ENCODE results near the gene RRP1.

The RRP1 gene, protein sequence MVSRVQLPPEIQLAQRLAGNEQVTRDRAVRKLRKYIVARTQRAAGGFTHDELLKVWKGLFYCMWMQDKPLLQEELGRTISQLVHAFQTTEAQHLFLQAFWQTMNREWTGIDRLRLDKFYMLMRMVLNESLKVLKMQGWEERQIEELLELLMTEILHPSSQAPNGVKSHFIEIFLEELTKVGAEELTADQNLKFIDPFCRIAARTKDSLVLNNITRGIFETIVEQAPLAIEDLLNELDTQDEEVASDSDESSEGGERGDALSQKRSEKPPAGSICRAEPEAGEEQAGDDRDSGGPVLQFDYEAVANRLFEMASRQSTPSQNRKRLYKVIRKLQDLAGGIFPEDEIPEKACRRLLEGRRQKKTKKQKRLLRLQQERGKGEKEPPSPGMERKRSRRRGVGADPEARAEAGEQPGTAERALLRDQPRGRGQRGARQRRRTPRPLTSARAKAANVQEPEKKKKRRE

DNA sequence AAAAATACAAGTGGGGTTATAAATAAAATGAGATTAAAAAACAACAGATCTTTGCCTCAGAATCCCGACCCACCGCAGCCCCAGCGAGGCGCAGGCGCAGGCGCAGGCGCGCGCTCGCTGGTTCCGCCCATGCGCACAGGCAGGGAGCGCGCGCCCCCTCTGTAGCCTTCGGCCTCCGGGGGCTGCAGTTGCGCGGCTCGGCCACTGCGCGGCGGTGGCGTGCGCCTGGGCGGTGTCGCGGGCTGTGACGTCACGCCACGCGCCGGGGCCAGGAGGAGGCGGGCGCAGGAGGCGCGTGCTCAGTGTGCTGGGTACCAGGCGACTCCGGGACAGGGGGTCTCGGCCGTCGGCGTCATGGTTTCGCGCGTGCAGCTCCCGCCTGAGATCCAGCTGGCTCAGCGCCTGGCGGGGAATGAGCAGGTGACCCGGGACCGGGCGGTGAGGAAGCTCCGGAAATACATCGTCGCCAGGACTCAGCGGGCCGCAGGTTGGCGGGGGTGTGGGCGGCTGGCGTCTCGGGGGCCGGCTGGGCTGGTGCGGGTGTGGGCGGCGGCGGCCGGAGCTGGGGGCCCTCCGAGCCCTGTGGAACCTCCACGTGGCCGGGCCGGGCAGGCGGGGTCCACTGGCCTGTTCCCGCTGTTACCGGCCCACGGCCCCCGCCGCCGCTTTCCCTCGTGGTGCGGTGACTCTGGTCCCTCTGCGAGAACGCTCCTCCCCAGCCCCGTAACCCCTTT, at the start of gene RRP1:
Gene RRP1 (plus strand): TSS at position 302 of the 734 bp plus-strand sequence. CDS start 53 bp downstream, at position 355.
- no peaks in the 10 kb centered on the region for H3K4me1 ChIP-seq (ENCODE audit: insufficient read depth, poor library complexity, severe bottlenecking)
- H3K9me3 ChIP-seq (ENCODE audit: severe bottlenecking) = no peaks in the 10 kb centered on the region
- H3K4me3 ChIP-seq (ENCODE audit: severe bottlenecking) = peak within 1 kb of the TSS; percentile 58
- peak; percentile 81 for DNase-seq (ENCODE audit: low spot score)
- peak within 1 kb of the TSS; percentile 51 for H3K27ac ChIP-seq (ENCODE audit: poor library complexity, severe bottlenecking)
- peaks cover 44% of the 10 kb centered on the region for H3K36me3 ChIP-seq (ENCODE audit: low read depth)
- TF ChIP-seq, protein P1, sequence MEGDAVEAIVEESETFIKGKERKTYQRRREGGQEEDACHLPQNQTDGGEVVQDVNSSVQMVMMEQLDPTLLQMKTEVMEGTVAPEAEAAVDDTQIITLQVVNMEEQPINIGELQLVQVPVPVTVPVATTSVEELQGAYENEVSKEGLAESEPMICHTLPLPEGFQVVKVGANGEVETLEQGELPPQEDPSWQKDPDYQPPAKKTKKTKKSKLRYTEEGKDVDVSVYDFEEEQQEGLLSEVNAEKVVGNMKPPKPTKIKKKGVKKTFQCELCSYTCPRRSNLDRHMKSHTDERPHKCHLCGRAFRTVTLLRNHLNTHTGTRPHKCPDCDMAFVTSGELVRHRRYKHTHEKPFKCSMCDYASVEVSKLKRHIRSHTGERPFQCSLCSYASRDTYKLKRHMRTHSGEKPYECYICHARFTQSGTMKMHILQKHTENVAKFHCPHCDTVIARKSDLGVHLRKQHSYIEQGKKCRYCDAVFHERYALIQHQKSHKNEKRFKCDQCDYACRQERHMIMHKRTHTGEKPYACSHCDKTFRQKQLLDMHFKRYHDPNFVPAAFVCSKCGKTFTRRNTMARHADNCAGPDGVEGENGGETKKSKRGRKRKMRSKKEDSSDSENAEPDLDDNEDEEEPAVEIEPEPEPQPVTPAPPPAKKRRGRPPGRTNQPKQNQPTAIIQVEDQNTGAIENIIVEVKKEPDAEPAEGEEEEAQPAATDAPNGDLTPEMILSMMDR (IDR thresholded peaks at IDR 0.05; ENCODE audit: poor library complexity, severe bottlenecking) = peak; percentile 99
- peak; percentile 84 for ATAC-seq (ENCODE audit: low read depth)
- no peaks in the 10 kb centered on the region for H3K27me3 ChIP-seq (ENCODE audit: insufficient read depth, poor library complexity, severe bottlenecking)

DNA sequence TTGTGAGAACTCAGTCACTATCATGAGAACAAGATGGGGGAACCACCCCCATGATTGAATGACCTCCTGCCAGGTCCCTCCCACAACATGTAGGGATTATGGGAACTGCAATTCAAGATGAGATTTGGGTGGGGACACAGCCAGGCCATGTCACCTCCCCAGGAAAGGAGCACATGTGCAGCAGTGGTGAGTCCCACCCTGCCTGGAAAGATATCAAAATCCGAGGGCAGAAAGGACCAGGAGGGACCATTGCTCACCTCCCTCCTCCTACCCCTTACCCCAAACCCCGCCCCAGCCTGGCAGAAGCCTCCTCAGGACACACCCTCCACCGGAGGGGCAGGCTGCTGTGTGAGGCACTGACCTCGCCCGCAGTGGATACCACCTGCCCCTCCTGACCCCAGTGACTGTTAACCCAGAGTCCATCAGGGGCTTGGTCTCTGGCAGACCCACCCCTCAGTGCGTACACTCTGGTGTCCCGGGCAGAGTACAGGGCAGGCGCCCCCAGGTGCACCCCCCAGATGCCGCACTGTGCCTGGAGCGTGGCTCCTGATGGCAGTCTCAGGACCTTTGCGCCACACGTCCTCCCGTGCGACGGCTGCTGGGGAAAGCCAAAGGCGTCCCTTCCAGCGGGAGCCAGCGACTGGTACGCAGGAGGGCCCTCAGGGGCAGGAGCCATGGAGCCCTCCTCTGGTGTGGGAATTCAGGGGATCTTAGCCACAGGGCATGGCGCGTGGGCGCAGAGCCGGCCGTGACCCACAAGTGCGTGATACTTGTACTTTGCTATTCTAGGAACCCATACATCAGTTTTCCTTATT, 49.5 kb upstream of the RRP1 start:
- DNase-seq (ENCODE audit: low spot score) = no peak
- H3K4me1 ChIP-seq (ENCODE audit: insufficient read depth, poor library complexity, severe bottlenecking) = peaks cover 3% of the 10 kb centered on the region

DNA sequence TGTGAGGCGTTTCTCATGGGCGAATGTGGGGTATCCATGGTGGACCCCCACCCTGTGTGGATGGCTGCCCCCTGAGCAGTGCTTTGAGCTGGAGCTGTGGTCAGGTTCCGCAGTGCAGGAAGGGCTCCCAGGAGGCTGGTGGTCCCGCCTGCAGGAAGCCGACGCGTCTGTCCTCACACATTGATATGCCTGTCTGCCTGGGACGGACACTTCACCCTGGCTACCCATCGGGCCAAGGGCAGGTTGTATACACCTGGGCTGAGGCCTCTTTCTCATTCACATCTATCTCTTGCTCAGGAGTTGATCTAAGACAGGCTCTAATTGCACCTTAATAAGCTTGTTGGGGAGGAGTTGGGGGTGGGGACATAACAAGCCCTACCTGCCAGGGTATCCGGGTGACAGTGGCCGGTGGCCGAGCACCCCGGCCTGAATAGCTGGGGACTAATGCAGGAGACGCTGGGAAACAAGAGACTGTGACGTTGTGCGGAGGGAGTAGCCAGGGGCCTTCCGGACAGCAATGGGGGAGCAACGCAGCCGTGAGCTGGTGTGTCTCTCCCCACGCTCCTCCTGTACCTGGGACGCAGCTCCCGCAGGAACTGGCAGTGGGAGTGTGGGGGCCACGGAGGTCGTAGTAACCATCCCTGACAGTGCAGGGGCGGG, 48.8 kb upstream of the RRP1 start:
- H3K9me3 ChIP-seq (ENCODE audit: severe bottlenecking) = no peaks in the 10 kb centered on the region
- H3K4me1 ChIP-seq (ENCODE audit: insufficient read depth, poor library complexity, severe bottlenecking) = peaks cover 3% of the 10 kb centered on the region
- peak overlapping the region; percentile 31 for H3K27ac ChIP-seq (ENCODE audit: poor library complexity, severe bottlenecking)
- no peak for DNase-seq (ENCODE audit: low spot score)
- TF ChIP-seq, protein P1 (IDR thresholded peaks at IDR 0.05; ENCODE audit: poor library complexity, severe bottlenecking) = no peak
- H3K27me3 ChIP-seq (ENCODE audit: insufficient read depth, poor library complexity, severe bottlenecking) = no peaks in the 10 kb centered on the region
- peaks cover 75% of the 10 kb centered on the region for H3K36me3 ChIP-seq (ENCODE audit: low read depth)
- no peak overlapping the region for H3K4me3 ChIP-seq (ENCODE audit: severe bottlenecking)
- peak; percentile 77 for ATAC-seq (ENCODE audit: low read depth)

More for the DNA sequence above, 49.5 kb upstream of the RRP1 start:
- no peak overlapping the region for H3K4me3 ChIP-seq (ENCODE audit: severe bottlenecking)
- TF ChIP-seq, protein P1 (IDR thresholded peaks at IDR 0.05; ENCODE audit: poor library complexity, severe bottlenecking) = no peak
- peak; percentile 61 for ATAC-seq (ENCODE audit: low read depth)
- peak overlapping the region; percentile 31 for H3K27ac ChIP-seq (ENCODE audit: poor library complexity, severe bottlenecking)
- H3K27me3 ChIP-seq (ENCODE audit: insufficient read depth, poor library complexity, severe bottlenecking) = no peaks in the 10 kb centered on the region
- peaks cover 73% of the 10 kb centered on the region for H3K36me3 ChIP-seq (ENCODE audit: low read depth)
- no peaks in the 10 kb centered on the region for H3K9me3 ChIP-seq (ENCODE audit: severe bottlenecking)

DNA sequence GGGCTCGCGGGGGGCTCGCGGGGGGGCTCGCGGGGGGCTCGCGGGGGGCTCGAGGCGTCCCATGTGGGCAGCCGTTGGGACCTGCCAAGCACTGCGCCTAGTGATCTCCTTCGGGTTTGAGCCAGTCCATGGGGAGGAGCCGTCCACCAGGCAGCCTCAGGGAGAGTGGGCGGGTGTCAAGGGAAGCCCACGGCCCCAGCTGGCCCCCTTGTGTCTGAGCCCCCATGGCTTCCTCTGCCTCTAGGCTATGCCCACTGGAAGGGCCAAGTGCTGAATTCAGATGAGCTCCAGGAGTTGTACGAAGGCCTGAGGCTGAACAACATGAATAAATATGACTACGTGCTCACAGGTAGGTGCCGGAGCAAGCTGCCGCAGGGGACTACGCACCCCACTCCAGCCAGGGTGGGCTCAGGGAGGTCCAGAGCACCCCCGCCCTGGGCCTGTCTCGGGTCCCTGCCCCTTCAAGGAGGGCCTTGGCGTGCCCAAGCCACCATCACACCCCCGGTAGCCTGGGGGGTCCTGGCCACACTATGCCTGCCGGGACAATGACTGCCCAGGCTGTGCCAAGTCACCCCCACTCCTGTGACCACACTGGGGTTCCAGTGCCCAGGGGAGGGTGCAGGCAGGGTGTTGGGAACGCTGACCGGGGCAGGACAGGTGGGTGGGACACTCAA, 47.8 kb upstream of the RRP1 start:
- TF ChIP-seq, protein P1 (IDR thresholded peaks at IDR 0.05; ENCODE audit: poor library complexity, severe bottlenecking) = no peak
- no peaks in the 10 kb centered on the region for H3K27me3 ChIP-seq (ENCODE audit: insufficient read depth, poor library complexity, severe bottlenecking)
- peaks cover 3% of the 10 kb centered on the region for H3K4me1 ChIP-seq (ENCODE audit: insufficient read depth, poor library complexity, severe bottlenecking)
- H3K27ac ChIP-seq (ENCODE audit: poor library complexity, severe bottlenecking) = no peak overlapping the region
- DNase-seq (ENCODE audit: low spot score) (no peak), ATAC-seq (ENCODE audit: low read depth) (no peak)
- no peak overlapping the region for H3K4me3 ChIP-seq (ENCODE audit: severe bottlenecking)
- H3K9me3 ChIP-seq (ENCODE audit: severe bottlenecking) = no peaks in the 10 kb centered on the region
- H3K36me3 ChIP-seq (ENCODE audit: low read depth) = peaks cover 78% of the 10 kb centered on the region
